GM18502 (cell line): Measurements from ENCODE around the gene BACE1.
"Not testable (repeated sequence)": the region's sequence is repeated elsewhere in the genome, so short reads cannot be mapped to it uniquely, and the experiment has no call there.

Experiments
- ATAC-seq: cut with Tn5 transposase; IDR thresholded peaks from one replicate; pipeline ENCODE4 v1.9.1; 2021; ENCODE audit warnings: mild to moderate bottlenecking; ENCODE audit not compliant: unreplicated experiment, poor library complexity

The BACE1 gene

DNA sequence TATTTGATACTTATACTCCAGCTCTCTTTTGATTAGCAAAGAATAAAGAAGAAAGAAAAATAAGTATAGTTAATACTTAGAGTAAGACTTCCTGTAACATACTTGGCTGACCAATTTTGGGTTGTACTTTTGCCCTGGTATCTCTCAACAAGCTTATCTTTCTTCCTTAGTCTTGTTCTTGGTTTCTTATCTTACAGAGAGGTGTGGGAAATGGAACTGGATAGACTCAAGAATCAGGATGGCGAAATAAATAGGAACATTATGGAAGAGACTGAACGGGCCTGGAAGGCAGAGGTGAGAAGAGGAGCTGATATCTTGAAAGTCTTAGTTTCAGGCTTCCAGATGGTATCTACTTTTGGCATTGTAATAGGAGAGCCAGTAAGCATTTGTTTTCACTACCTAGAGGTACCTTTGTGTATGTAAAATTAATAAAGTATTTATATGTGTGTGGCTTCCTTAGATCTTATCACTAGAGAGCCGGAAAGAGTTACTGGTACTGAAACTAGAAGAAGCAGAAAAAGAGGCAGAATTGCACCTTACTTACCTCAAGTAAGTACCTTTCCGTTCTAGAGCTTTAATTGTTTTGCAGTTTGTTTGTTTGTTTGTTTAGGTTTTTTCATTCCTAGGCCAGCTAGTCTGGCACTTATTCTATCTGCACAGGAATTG, 36.2 kb downstream of the BACE1 start:
- no peak for ATAC-seq

DNA sequence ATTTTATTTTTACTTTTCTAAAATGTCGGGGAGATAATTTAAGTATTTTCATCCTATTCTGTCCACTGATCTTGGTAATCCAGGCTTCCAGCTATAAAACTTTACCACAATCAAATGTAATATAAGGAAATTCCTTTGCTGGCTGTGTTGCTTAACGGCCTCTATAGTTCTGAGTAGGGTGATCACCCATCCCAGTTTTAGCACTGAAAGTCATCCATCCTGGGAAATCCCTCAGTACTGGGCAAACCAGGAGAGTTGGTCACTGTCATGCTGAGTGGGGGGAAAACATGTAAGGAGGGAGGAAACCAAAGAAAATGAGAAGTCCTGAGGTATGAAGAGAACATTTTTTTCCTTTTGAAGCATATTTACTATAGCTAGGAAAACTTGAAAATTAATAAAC, 37.7 kb downstream of the BACE1 start:
- ATAC-seq = no peak

DNA sequence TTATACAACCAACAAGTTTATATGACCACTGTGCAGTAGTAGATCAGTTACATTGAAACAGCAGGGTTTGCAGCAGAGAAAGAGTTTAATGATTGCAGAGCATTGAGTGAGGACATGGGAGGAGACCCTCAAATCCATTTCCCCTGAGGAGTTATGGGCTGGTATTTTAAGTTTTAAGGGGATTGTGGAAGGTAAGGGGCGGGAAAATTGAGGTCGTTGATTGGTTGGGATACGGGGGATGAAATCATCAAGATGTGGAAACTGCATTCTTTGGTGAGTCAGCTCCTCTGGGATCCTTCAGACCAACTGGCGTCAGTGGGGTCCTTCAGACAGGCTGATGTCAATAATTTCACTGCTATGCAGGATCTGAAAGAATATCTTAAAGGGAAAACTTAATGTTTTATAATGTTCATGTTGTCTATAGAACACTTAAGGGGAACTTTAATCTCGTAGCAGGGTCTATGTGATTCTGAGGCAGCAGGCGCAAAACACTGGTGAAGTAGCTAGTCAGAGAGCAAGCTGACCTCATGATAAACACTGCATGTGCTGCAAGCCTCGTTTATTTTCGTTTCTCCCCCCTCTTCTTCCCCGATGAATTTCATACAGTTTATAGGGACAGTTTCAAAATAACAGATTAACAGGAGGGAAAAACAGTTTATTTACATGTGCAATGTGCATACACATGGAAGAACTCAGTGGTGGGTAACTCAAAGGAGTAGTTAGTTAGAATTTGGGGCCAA, 42.3 kb downstream of the BACE1 start:
- ATAC-seq = no peak

DNA sequence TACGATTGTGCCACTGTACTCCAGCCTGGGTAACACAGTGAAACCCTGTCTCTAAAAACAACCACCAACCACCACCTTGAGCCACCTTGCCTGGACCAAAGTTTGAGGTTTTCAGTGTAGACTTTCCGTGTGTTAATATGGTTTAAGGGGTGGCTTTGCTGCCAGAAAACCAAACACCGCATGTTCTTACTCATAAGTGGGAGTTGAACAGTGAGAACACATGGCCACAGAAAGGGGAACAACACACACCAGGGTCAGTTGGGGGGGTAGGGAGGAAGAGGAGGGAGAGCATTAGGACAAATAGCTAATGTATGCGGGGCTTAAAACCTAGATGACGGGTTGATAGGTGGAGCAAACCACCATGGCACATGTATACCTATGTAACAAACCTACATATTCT, 43.9 kb downstream of the BACE1 start:
- not testable (repeated sequence) for ATAC-seq

DNA sequence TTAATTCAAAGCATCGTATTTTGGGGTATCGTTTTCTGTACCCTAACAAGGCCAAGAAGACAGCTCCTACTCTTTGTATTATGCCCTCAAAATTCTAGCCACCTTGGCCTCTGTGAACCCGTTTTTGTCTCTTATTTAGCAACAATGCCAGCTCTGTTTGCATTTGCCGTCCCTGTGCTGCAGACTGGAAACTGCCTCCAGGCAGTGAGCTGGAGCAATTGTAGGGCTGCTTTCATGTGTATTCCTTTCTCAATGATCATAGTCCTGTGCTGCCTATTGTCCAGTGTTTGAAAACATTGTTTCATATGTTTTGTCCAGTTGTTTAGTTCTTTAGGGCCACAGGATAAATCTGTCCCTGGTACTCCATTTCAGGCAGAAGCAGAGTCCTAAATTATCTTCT, 44.8 kb downstream of the BACE1 start:
- ATAC-seq = no peak

DNA sequence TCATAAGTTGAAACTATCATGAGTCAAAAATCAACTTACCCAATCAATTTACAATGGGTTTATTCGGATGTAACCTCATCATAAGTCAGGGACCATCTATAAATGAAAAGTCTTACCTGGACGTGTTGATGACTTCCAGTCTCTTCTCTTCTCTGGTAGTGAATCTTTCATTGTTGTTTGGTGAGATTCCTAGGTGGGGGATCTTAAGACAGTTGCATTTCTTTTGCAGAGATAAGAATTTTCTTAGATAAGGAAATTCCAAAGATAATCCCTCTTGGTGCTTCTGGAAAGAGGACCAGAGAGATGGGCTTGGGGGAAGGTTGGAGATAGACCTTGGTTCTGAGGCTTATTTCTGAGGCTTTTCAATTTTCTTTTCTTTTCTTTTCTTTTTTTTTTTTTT, 46.2 kb downstream of the BACE1 start:
- no peak for ATAC-seq

DNA sequence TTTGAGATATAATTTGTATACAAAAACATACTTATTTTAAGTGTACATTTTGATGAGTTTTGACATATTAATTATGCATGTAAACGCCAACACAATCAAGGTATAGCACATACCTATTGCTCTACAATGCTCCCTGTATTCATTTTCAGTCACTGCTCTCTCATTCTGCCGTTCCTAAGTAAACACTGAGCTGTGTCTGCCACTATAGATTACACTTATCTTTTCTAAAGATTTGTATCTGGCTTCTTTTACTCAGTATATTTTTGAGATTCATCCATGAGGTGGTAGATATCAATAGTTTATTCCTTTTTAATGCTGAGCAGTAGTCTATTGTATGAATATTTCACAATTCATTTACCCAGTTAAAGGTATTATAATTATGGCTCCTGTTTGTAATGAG, 50.3 kb downstream of the BACE1 start:
- ATAC-seq = no peak

DNA sequence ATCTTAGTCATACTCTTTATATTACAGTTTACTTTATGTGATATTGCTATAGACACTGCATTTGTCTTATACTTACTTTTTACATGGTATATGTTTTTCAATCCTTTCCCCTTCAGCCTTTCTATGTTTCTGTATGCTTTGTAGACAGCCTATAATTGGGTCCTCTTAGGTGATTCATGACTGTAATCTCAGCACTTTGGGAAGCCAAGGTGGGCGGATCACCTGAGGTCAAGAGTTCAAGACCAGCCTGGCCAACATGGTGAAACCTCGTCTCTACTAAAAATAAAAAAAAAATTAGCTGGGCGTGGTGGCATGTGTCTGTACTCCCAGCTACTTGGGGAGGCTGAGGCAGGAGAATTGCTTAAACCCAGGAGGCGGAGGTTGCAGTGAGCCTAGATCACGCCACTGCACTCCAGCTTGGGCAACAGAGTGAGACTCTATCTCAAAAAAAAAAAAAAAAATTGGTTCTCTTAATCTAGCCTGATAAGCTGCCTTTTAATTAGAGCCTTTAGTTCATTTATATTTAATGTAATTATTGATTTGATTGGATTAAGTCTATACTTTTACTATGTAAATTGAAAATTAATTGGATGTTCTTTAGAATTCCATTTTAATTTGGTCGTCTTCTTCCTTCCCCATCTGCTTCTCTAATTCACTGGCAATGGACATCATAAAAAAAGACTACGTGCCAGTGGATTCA, 51.3 kb downstream of the BACE1 start:
- not testable (repeated sequence) for ATAC-seq

DNA sequence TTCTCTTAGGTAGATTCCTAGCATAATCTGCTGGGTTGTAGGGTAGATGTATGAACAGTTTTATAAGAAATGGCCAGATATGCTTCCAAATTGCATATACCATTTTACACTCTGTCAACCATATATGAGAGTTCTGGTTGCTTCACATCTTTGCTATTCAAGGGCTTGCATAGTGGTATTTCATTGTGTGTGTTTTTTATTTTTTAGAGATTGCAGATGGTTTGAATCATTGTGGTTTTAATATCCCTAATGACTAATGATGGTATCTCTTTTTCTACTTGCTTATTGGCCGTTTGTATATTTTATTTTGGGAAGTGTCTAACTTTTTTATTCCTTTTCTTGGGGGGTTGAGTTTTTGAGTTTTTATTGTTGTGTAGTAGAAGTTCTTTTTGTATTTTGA, 56.6 kb downstream of the BACE1 start:
- ATAC-seq = no peak

DNA sequence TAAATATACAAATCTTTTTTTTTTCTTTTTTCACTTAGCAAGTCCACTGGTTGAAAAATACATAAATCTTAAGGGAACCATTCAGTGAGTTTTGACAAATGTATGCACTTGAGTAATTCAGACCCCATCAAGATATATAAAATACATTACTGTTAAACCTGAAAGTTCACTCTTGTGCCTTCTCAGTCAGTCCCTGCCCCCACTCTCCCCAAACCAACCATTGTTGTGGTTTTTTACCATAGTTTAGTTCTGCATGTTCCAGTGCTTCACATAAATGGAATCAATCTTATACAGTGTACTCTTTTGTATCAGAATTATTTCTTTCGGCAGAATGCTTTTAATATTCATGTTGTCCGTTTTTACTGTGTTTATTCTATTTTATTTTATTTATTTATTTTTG, 57.5 kb downstream of the BACE1 start:
- ATAC-seq = no peak

DNA sequence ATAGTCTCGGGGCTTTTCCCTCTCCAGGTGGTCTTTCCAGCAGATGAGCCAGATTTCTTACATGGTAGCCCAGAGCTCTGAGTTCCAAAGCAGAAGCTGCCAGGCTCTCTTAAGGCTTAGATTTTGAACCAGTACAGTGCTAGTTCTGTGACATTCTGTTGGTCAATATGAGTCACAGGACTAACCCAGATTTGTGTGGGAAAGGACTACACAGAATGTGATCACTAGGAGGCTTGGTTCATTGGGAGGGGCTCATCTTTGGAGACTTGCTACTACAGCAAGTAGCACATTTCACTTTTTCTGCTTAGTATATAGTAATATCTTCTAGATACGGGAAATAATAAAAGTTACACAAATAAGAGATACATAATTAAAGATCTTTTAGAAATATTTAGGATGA, 59.5 kb downstream of the BACE1 start:
- ATAC-seq = no peak

DNA sequence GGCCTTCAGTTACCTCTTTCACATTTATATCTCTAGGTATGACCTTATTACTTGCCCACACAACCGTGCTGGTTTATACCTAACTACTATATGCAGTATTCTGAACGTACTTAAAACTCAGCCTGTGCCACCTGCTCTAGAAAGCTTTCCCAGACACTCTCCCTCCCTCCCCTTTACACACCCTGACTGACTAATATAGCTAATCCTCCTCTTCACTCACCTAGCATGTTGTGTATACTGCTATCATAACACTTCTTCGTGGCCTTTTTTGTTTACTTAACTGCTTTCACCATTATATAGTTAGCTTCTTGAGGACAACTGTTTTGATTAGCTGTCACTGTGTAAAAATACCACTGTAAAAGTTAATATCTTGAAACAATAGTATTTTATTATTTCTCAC, 60.1 kb downstream of the BACE1 start:
- ATAC-seq = no peak

DNA sequence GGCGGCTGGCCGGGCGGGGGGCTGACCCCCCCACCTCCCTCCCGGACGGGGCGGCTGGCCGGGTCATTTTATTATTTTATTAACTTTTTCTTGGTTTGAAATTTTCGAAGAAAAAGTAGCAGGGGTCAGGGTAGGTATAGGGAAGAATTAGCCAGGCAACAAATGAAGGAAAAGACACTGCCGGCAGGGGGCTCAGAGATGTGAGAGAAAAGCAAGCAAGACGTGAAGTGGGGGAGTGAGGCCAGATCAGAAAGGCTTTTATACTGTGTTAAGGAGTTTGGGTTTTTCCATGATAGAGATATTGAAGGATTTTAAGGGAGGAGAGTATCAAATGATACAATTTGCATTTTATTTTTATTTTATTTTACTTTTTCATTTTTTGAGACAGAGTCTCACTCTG, 64.5 kb downstream of the BACE1 start:
- ATAC-seq = no peak

DNA sequence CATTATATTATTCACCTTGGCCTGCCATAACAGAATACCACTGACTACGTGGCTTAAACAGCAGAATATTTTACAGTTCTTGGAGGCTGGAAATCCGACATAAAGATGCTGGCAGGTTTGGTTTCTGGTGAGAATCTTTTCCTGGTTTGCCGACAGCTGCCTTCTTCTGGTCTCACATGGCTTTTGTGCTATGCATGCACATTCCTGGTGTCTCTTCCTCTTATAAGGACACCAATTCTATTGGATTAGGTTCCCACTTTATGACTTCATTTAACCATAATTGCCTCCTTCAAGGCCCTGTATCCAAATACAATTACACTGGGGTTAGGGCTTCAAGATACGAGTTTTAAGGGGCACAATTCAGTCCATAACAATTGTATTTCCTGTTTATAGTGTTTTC, 66.5 kb downstream of the BACE1 start:
- no peak for ATAC-seq

DNA sequence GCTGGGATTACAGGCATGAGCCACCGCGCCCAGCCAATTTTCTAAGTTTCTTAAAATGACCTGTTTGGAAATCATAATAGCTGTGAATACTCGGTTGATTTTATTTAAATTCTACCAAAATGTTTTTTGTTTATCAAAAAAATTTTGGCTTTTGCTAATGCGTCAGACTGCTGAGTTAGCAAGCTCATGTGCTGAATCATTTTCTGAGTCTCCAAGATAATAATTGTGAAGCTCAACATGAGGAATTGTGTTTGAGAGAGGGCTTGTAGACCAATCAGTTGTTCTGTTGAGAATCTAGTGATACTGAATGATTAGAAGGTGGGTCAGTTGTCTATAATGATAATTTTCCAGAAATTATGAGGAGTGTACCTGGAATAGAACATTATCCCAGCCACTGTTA, 67.7 kb downstream of the BACE1 start:
- ATAC-seq = no peak

DNA sequence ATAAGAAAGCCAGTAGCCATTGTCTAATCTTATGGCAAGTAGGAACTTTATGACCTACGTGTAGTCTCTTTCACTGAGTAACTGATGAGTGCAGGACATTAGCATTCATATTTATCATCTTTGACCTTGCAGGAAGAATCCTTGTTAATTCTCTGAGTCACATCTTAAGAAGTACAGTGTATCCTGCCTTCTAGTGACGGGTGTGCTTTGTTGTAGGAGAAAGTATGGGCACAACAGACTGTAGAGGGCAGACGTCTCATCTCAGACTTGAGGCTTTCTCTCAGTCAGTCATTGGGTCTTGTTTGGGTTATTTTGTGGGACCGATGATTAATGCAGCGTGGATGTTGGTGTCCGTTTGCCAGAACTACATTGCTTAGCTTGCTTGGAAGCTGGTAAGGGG, 76.8 kb downstream of the BACE1 start:
- ATAC-seq = no peak

DNA sequence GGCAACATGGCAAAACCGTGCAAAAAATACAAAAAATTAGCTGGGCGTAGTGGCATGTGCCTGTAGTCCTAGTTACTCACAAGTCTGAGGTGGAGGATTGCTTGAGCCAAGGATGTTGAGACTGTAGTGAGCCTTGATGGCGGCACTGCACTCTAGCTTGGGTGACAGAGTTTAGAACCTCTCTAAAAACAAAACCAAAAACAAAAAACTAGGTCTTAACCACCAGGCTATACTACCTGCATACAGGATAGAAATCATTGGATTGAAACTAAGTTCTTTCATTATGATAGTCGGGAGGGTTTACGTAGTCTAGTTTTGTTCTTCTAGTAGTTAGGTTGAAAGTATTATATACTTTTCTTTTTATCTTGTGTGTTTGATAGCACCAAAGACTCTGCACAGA, 77.8 kb downstream of the BACE1 start:
- ATAC-seq = no peak
